HG02970 (cell line): ENCODE data around the gene FSIP1.

ENCODE experiments used
- ATAC-seq: cut with Tn5 transposase; IDR thresholded peaks from one replicate; pipeline ENCODE4 v1.9.1; 2021; ENCODE audit warnings: mild to moderate bottlenecking, moderate library complexity, moderate number of reproducible peaks; ENCODE audit not compliant: unreplicated experiment, low FRiP score

FSIP1 gene

GRCh38 chr15:39792844-39793335 is 10.2 kb upstream of the FSIP1 start:
- ATAC-seq, result no peak

DNA sequence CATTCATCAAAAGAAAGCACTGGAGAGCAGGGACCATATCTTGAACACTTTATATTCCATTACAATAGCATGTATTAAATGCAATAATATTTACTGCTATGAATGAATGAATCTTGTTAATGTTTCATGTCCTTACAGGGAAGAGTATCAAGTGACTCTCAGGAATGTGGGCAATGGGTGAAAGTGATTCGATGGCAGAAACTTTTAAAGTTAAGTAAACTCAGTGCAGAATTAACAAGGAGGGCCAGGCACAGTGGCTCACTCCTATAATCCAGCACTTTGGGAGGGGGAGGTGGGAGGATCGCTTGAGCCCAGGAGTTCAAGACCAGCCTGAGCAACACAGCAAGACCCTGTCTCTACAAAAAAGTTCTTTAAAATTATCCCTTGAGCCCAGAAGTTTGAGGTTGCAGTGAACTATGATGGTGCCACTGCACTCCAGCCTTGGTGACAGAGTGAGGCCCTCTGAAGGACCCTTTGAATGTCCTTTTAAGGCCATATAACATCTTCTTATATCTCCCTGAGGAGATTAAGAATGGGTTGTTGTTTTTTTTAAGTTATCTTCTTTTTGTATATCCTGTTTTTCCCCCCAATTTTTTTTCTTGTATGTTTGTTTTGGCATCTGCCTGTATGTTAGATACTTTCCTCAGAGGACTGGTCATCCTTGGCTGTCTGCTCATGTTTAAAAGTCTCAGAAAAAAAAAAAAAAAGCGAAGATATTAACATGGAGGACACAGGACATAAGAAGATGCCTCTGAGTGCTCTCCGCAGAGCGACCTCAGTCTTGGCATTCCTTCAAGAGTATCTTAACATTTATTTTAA is 9.6 kb upstream of the FSIP1 start:
- no peak for ATAC-seq

GRCh38 chr15:39789736-39790135 is 7.1 kb upstream of the FSIP1 start:
- no peak for ATAC-seq

- no peak for ATAC-seq
Observed at GRCh38 chr15:39788800-39789565, 6.3 kb upstream of the FSIP1 start.

- ATAC-seq, result no peak
Observed at GRCh38 chr15:39788108-39788507, 5.5 kb upstream of the FSIP1 start.

DNA sequence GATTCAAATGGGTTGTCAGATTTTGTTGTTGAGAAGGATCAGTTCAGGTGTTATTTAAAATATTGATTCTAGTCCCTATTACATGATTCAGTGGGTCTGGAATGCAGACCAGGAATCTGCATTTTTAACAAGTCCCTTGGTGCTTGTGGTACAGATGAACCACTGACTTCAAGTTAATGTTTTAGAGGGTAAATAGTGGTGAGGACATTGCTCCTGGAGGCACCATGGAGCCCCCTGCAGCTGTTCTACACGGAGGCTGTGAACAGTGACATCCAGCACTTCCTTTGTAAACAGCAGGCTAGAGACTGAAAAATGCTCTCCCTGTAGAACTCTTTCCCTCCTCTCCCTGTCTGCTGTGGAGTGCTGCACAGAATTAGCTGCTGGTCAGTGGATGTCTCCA is 4.8 kb upstream of the FSIP1 start:
- ATAC-seq, result no peak

GRCh38 chr15:39786447-39787056 is 3.9 kb upstream of the FSIP1 start:
- no peak for ATAC-seq

- ATAC-seq, result no peak
Observed at GRCh38 chr15:39785841-39786240, 3.2 kb upstream of the FSIP1 start.

DNA sequence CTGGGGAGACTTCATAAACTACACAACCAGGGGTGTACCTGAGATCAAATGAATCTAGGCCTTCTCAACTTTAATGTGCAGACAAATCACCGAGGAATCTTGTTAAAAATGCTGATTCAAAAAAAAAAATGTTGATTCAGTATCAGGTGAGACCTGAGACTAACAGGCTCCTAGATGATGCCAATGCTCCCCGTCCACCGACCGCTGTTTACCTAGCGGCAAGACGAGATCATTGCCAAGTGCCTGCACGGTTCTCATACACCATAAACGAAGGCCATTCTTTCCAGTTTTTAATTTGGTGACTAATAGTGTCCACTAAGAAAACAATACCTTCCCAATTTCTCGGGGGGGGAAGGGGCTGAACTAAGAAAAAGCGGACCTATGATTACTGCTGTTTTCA is 2.5 kb upstream of the FSIP1 start:
- no peak for ATAC-seq

- no peak for ATAC-seq
Observed at GRCh38 chr15:39784638-39785037, 2.0 kb upstream of the FSIP1 start.

GRCh38 chr15:39784125-39784524 is 1.5 kb upstream of the FSIP1 start:
- no peak for ATAC-seq

DNA sequence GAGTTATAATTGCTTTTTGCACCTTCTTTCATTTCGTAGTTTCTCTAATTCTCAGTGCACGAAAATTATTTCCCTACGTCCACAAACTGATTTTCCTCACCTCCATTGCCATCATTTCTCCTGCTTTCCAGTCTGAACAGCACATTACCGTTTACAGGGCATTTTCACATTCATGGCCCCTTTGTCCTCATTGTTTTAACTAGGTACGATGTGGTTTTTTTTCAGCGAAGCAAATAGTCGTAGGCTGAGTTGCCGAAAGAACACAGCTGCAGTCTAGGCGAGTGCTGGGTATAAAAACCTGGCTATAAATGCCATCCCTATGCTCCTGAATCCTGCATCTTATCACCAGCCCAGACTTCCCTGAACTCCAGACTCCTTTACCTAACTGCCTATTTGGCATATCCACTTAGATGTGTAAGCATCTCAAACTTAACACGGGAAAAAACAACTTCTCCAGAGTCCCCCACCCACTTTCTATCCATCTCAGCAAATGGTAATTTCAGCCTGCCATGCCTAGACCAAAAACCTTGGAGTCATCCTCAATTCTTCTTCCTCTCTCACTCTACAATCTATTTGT is 691 bp upstream of the FSIP1 start:
- ATAC-seq, result no peak

DNA sequence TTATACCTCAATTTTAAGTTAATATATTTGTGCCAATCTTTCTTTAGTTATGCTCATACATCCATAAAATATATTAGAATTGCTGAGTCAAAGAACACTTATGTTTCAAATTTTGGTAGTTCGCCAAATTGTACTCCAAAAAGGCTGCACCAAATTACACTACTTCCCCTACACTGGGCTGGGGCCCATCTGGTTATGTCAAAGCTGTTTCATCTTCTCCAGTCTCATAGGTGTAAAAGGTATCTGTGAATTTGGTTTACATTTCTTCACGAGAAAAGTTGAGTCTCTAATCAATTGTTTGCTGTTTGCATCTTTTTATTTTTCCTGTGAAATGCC is 706 bp downstream of the FSIP1 start:
- no peak for ATAC-seq

DNA sequence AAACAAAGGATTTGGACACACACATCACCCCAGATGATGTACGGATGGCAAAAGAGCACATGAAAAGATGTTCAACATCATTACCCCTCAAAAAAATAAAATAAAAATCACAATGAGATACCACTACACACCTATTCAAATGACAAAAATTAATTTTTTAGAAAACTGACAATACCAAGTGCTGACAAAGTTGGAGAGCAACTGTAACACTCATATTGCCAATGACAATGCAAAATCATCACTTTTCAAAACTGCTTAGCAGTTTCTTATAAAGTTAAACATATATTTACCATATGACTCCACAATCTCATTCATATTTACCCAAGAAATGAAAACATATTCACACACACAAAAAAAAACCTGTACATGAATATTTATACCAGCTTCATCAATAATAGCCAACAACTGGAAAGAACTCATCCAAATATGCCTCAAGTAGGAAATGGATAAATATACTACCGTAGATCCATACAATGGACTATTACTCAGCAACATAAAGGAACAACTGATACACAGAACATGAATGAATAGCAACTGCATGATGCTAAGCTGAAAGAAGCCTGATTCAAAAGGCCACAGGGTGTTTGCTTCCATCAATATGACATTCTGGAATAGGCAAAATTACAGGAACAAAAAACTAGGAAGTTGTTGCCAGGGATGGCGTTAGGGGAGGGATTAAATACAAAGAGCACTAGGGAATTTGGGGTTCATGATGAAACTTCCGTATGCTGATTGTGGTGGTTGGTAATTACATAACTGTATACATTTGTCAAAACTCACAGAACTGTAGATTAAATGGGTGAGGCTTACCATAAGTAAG is 1.3 kb downstream of the FSIP1 start:
- ATAC-seq, result no peak

GRCh38 chr15:39778021-39778420 is 4.6 kb downstream of the FSIP1 start:
- ATAC-seq, result no peak

GRCh38 chr15:39777496-39777895 is 5.1 kb downstream of the FSIP1 start:
- ATAC-seq, result no peak

GRCh38 chr15:39776068-39776467 is 6.6 kb downstream of the FSIP1 start:
- ATAC-seq, result no peak

DNA sequence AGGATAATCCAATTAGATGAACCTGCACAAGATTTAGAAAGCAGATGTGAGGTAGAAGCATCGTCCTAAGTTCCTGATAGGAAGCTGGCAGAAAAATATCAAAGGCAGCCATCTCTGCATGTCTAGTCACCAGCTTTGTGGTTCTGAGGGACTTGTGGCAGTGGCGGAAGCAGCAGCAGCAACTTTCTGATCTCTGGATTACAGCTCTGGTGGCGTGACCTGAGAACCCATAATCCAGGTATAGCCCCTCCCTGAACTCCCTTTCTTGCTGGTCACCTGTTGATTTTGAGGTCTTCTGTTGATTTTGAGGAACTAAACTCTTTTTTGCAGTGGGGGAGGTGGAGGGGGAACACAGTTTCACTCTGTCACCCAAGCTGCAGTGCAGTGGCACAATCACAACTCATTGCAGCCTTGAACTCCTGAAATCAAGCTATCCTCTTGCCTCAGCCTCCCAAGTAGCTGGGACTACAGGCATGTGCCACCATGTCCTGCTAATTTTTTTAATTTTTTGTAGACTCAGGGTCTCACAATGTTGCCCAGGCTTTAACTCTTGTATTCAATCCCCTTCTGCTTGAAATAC is 7.9 kb downstream of the FSIP1 start:
- no peak for ATAC-seq

GRCh38 chr15:39770748-39771689 is 11.6 kb downstream of the FSIP1 start:
- no peak for ATAC-seq
